ENCODE data around the gene RNASEH2A. TPM values are rescaled to one million over a fixed set of nuclear protein-coding genes. Genes with fewer than 3 reads are reported as not detected.

RNASEH2A gene
- total RNA-seq, 3 donors from 2014 or later: 5.5 to 12.4 (median 6.5) TPM

DNA sequence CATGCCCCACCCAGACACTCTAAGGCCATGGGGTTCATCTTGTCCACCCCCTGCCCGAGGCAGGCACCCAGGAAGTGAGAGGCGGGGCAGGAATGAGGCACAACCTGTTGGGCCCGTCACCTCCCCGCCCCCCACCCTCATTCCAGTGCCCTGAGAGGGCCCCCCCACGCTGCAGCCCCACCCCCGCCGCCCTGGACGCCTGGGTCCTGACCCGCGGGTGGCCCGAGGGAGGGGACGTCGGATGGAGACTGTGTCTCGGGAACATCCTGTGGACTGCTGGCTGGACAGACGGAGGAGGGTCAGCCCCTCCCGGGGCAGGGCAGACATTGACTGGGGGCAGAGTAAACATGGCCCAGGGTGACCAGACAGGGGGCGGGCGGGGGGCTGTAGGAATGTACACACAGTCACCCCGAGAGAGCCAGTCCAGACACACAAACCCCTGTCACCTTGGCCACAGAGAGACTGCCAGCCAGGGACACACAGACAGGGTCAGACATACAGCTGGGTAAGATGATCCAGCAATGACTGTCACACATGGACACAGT, 22.5 kb upstream of the RNASEH2A start:
- Histone ChIP-seq H3K4me1 (ENCODE audit: low read depth) (peaks cover 66% of the 10 kb centered on the region), H3K36me3 (ENCODE audit: low read depth) (no peaks in the 10 kb centered on the region), H3K4me3 (no peak overlapping the region), H3K9me3 (no peaks in the 10 kb centered on the region)
- TF ChIP-seq CTCF (IDR thresholded peaks at IDR 0.05): no peak
- ATAC-seq (no peak), DNase-seq (peak; percentile 58 to 82 (median 76))
- intact Hi-C loops (cut with DNase I, micrococcal nuclease): no loop called here

- Histone ChIP-seq H3K4me1 (ENCODE audit: low read depth) (peaks cover 62% of the 10 kb centered on the region), H3K9me3 (no peaks in the 10 kb centered on the region), H3K4me3 (no peak overlapping the region), H3K36me3 (ENCODE audit: low read depth) (no peaks in the 10 kb centered on the region)
- DNase-seq (peak in 1 of 3 donors; percentile 29), ATAC-seq (no peak)
- intact Hi-C loops (cut with DNase I, micrococcal nuclease): no loop called here
- no peak for TF ChIP-seq CTCF (IDR thresholded peaks at IDR 0.05)
Observed at GRCh38 chr19:12784394-12784870, 22.0 kb upstream of the RNASEH2A start.

DNA sequence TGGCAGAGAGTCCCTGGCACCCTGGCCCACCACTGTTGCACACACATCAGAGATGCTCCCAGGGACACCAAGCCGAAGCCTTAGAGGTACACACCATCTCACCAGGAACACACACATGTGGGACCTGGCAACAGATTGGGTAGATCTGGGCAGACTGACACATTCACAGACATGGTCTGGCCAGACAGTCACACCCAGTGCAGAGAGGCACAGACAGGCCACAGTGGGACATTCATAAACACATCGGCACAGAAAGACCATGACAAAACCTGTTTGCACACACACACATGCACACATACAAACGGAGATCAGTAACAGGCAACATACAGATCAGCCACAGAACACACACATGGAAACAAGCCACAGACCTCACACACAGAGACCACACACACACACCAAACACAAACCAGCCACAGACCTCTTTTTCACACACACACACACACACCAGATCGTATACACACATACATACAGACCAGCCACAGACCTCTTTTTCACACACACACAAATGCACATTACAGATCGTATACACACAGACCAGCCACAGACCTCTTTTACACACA, 21.4 kb upstream of the RNASEH2A start:
- H3K9me3 ChIP-seq: no peaks in the 10 kb centered on the region
- peaks cover 62% of the 10 kb centered on the region for H3K4me1 ChIP-seq (ENCODE audit: low read depth)
- no peak overlapping the region for H3K4me3 ChIP-seq
- DNase-seq (peak in 1 of 3 donors; percentile 46), ATAC-seq (no peak)
- TF ChIP-seq CTCF (IDR thresholded peaks at IDR 0.05): no peak
- intact Hi-C loops (cut with DNase I, micrococcal nuclease): no loop called here
- no peaks in the 10 kb centered on the region for H3K36me3 ChIP-seq (ENCODE audit: low read depth)

DNA sequence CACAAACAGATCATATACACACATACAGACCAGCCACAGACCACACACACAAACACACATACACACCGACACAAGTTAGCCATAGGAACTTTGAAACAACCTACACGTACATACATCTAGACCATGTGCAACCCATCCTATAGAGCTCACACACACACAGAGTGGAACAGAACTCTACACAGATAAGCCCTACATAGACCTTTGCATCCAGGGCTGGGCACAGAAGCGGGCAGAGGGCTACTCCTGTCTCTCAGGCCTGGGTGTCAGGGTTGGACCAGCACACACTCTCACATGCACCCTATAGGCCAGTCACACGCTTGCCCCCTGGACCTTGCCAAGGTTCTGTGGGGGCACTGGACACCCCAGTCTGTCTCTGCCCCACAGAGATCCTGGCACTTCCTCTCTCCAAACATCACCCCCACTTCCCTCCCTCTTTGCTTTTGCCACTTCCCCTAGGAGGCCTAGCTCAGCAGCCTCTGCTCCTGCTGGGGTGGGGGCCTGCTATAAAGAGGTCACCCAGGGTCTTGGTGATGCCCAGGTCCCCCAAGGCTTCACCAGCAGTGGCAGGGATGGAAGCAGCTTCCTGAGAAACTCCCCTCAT, 20.9 kb upstream of the RNASEH2A start:
- DNase-seq: peak in 2 of 3 donors; percentile 46 to 65
- no peaks in the 10 kb centered on the region for H3K9me3 ChIP-seq
- no peaks in the 10 kb centered on the region for H3K36me3 ChIP-seq (ENCODE audit: low read depth)
- H3K4me3 ChIP-seq: no peak overlapping the region
- no peak for ATAC-seq
- intact Hi-C loops (cut with DNase I, micrococcal nuclease): no loop called here
- no peak for TF ChIP-seq CTCF (IDR thresholded peaks at IDR 0.05)
- peaks cover 65% of the 10 kb centered on the region for H3K4me1 ChIP-seq (ENCODE audit: low read depth)

DNA sequence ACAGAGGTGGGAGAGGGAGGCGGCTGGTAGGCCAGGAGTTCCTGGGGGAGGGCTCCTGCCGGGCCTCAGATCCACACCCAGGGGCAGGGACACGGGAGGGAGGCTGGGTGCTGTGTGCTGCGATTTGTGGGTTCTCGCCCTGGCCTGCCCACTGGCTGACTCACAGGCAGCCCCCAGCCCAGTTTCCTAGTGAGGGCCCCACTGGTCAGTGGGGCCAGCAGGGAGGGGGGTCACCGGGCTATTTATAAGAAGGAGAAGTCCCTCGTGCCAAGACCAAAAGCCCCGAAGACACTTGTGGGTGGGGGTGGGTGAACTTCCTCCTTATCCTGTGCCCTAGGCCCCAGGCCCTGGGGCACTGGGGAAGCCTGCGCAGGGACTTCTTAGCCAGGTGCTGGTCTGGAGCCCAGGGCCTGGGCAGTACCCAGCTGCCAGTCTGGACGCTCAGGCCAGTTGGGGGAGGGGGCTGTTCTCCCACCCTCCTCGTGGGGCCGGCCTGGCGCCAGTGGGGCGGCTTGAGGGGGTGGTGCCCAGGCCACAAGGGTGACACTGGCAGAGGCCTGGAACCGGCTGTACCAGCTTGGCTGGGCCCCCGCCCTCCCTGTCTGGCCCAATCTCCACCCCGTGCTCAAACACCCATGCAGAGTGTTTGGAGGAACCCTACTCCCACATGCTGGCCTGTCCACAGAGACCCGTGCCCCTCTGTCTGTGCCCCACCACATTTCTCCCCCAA, 20.1 kb upstream of the RNASEH2A start:
- DNase-seq (peak; percentile 87 to 89 (median 89)), ATAC-seq (peak; percentile 11)
- intact Hi-C loops (cut with DNase I, micrococcal nuclease): no loop called here
- Histone ChIP-seq H3K4me3 (no peak overlapping the region), H3K9me3 (no peaks in the 10 kb centered on the region), H3K36me3 (ENCODE audit: low read depth) (no peaks in the 10 kb centered on the region), H3K4me1 (ENCODE audit: low read depth) (peaks cover 68% of the 10 kb centered on the region)
- no peak for TF ChIP-seq CTCF (IDR thresholded peaks at IDR 0.05)

Measured in mucosa of descending colon (tissue), 3 donors.